ENCODE results near the gene USP9Y. TPM values are rescaled to one million over a fixed set of nuclear protein-coding genes. Genes with fewer than 3 reads are reported as not detected.

The USP9Y gene, protein sequence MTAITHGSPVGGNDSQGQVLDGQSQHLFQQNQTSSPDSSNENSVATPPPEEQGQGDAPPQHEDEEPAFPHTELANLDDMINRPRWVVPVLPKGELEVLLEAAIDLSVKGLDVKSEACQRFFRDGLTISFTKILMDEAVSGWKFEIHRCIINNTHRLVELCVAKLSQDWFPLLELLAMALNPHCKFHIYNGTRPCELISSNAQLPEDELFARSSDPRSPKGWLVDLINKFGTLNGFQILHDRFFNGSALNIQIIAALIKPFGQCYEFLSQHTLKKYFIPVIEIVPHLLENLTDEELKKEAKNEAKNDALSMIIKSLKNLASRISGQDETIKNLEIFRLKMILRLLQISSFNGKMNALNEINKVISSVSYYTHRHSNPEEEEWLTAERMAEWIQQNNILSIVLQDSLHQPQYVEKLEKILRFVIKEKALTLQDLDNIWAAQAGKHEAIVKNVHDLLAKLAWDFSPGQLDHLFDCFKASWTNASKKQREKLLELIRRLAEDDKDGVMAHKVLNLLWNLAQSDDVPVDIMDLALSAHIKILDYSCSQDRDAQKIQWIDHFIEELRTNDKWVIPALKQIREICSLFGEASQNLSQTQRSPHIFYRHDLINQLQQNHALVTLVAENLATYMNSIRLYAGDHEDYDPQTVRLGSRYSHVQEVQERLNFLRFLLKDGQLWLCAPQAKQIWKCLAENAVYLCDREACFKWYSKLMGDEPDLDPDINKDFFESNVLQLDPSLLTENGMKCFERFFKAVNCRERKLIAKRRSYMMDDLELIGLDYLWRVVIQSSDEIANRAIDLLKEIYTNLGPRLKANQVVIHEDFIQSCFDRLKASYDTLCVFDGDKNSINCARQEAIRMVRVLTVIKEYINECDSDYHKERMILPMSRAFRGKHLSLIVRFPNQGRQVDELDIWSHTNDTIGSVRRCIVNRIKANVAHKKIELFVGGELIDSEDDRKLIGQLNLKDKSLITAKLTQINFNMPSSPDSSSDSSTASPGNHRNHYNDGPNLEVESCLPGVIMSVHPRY (N-terminal part only)
- polyA plus RNA-seq (2011; rRNA removed) (28.8 and 29.6 TPM in 2 replicates), polyA plus RNA-seq (2017; fragmentation: RNase III; extraction: RNeasy Plus Mini Kit Qiagen cat#74134 plus additional on column Dnase treatment) (6.2 to 6.6 TPM (median 6.3 TPM) in 3 replicates), polyA minus RNA-seq (2011; rRNA and poly(A)+ RNA removed) (25.3 and 30.9 TPM in 2 replicates)
- 6.3 and 6.6 TPM in 2 replicates for polyA plus RNA-seq (2012; cell fraction: cytosol; rRNA removed)
- 11.1 and 14.3 TPM in 2 replicates for polyA plus RNA-seq (2012; cell fraction: nucleus; rRNA removed)

DNA sequence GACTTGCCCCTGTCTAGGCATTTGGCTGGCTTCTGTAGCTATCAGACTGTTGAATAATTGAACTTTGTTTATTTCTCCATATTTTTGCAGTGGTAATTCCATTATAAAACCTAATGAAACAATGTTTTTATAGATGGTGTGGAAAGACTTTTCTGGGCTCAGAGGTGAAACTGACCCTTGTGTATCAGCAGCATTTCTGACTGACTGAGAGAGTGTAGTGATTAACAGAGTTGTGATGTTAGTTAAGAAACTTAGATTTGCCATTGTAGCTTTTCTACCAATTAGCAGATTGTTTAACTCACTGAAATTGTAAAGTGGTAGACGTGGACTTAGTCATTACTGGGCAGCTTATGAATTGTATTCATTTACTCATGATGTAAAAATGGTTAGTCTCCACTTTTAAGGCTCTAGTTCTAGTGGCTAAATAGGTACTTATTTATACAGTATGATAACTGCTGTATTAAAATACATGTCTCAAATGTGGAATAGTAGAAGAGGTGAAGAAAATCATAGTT is at the start of gene USP9Y:
USP9Y (plus strand) TSS at position 51 of the 515 bp plus-strand sequence. CDS start 8,217 bp downstream, outside the sequence.
- Histone ChIP-seq H3K9me3 (no peaks in the 10 kb centered on the region), H3K4me3 (no peak within 1 kb of the TSS), H3K27ac (no peak within 1 kb of the TSS), H3K4me1 (no peaks in the 10 kb centered on the region), H3K4me2 (no peak within 1 kb of the TSS)
- 100% methylated on average over 1 of the region's 1 CpG for WGBS (ENCODE audit: missing lambda C conversion rate)
- TF ChIP-seq CHD2 (IDR thresholded peaks at IDR 0.05; ENCODE audit: low read length, partially characterized antibody), result no peak
- no peak for TF ChIP-seq BHLHE40 (IDR thresholded peaks at IDR 0.05; ENCODE audit: low read depth, low read length)
- TF ChIP-seq TP53 (CRISPR knock-in tag; IDR thresholded peaks at IDR 0.05), result no peak
- no peak for TF ChIP-seq HOXA7 (CRISPR knock-in tag; IDR thresholded peaks at IDR 0.05)
- TF ChIP-seq NFE2L2 (conservative IDR thresholded peaks at IDR 0.05; ENCODE audit: low read length), result no peak
- TF ChIP-seq FOSL2 (IDR thresholded peaks at IDR 0.05), result no peak
- no peak for TF ChIP-seq FOSL2 (CRISPR knock-in tag; IDR thresholded peaks at IDR 0.05)
- TF ChIP-seq, protein P1, sequence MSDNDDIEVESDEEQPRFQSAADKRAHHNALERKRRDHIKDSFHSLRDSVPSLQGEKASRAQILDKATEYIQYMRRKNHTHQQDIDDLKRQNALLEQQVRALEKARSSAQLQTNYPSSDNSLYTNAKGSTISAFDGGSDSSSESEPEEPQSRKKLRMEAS (IDR thresholded peaks at IDR 0.05), result no peak
- no peak for TF ChIP-seq POLR2A (IDR thresholded peaks at IDR 0.05; ENCODE audit: low read length)
- no peak for TF ChIP-seq RNF2 (IDR thresholded peaks at IDR 0.05; ENCODE audit: borderline replicate concordance, low read depth)
- no peak for TF ChIP-seq RFX5 (IDR thresholded peaks at IDR 0.05)
- TF ChIP-seq, protein P2, sequence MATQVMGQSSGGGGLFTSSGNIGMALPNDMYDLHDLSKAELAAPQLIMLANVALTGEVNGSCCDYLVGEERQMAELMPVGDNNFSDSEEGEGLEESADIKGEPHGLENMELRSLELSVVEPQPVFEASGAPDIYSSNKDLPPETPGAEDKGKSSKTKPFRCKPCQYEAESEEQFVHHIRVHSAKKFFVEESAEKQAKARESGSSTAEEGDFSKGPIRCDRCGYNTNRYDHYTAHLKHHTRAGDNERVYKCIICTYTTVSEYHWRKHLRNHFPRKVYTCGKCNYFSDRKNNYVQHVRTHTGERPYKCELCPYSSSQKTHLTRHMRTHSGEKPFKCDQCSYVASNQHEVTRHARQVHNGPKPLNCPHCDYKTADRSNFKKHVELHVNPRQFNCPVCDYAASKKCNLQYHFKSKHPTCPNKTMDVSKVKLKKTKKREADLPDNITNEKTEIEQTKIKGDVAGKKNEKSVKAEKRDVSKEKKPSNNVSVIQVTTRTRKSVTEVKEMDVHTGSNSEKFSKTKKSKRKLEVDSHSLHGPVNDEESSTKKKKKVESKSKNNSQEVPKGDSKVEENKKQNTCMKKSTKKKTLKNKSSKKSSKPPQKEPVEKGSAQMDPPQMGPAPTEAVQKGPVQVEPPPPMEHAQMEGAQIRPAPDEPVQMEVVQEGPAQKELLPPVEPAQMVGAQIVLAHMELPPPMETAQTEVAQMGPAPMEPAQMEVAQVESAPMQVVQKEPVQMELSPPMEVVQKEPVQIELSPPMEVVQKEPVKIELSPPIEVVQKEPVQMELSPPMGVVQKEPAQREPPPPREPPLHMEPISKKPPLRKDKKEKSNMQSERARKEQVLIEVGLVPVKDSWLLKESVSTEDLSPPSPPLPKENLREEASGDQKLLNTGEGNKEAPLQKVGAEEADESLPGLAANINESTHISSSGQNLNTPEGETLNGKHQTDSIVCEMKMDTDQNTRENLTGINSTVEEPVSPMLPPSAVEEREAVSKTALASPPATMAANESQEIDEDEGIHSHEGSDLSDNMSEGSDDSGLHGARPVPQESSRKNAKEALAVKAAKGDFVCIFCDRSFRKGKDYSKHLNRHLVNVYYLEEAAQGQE (IDR thresholded peaks at IDR 0.05), result no peak
- no peak for TF ChIP-seq KDM5A (IDR thresholded peaks at IDR 0.05)
- ChIA-PET POLR2A (no interaction called here), CTCF (no interaction called here)
- no peak for FAIRE-seq
- no peak for ATAC-seq
- DNase-seq (ENCODE audit: low read depth in 1 of 2, low spot score in 1 of 2), result no peak

DNA sequence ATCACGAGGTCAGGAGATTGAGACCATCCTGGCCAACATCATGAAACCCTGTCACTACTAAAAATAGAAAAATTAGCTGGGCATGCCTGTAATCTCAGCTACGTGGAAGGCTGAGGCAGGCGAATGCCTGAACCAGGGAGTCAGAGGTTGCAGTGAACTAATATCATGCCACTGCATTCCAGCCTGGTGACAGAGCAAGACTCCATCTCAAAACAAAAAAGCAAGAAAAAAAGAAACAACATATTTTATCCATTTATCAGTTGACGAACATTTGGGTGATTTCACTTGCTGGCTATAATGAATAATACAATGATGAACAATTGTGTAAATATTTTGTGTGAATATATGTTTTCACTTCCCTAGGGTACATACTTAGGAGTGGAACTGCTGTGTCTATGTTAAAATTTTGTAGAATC is 49.4 kb upstream of the USP9Y start:
- DNase-seq (ENCODE audit: low read depth in 1 of 2, low spot score in 1 of 2), result peak in 1 of 2 experiments; percentile 62
- CTCF ChIA-PET, result no interaction called here
- no peak for FAIRE-seq

More for the DNA sequence above, 49.4 kb upstream of the USP9Y start:
- H3K4me3 ChIP-seq, result no peak overlapping the region
- WGBS (ENCODE audit: missing lambda C conversion rate), result under 1% methylated on average over 4 of the region's 4 CpGs
- peak overlapping the region; percentile 30 to 66; a peak in 3 of 6 replicates for H3K27ac ChIP-seq
- peak overlapping the region; percentile 30; the same call in 1 of the 3 replicates for H3K4me2 ChIP-seq
- no peaks in the 10 kb centered on the region for H3K9me3 ChIP-seq
- TF ChIP-seq, protein P1 (IDR thresholded peaks at IDR 0.05), result 0 out of 2 replicates have a peak, but pooled peaks have one; percentile 16
- TF ChIP-seq FOSL2 (IDR thresholded peaks at IDR 0.05), result peak; percentile 34; the same call in 1 of the 2 replicates
- no peak for TF ChIP-seq FOSL2 (CRISPR knock-in tag; IDR thresholded peaks at IDR 0.05)
- TF ChIP-seq ZFP36 (IDR thresholded peaks at IDR 0.05; ENCODE audit: borderline replicate concordance, partially characterized antibody), result no peak
- TF ChIP-seq GATA3 (IDR thresholded peaks at IDR 0.05; ENCODE audit: borderline replicate concordance), result peak; percentile 39; the same call in 1 of the 2 replicates
- ATAC-seq, result peak; percentile 77 to 93
- H3K4me1 ChIP-seq, result peaks cover 14% of the 10 kb centered on the region; the same call in 2 of the 3 replicates
- POLR2A ChIA-PET, result no interaction called here
